Central memory CD4-positive, alpha-beta T cell (primary cell): Measurements from ENCODE around the gene POLE2.
A peak's percentile ranks its signal among the peaks of the same experiment; 100 is the strongest.
"Not testable (repeated sequence)": the region's sequence is repeated elsewhere in the genome, so short reads cannot be mapped to it uniquely, and the experiment has no call there.

Experiments
- DNase-seq: peaks from one replicate; pipeline ENCODE4 v3.0.0; 2022

POLE2 gene

GRCh38 chr14:49619273-49619672, 68.7 kb downstream of the POLE2 start:
- not testable (repeated sequence) for DNase-seq

GRCh38 chr14:49617852-49618519, 70.0 kb downstream of the POLE2 start:
- DNase-seq: no peak

- no peak for DNase-seq
Observed at GRCh38 chr14:49615776-49616175, 72.2 kb downstream of the POLE2 start.

- no peak for DNase-seq
Observed at GRCh38 chr14:49614196-49614595, 73.8 kb downstream of the POLE2 start.

GRCh38 chr14:49612671-49613070, 75.3 kb downstream of the POLE2 start:
- DNase-seq: no peak

- DNase-seq: no peak
Observed at GRCh38 chr14:49612251-49612650, 75.8 kb downstream of the POLE2 start.

- DNase-seq: no peak
Observed at GRCh38 chr14:49607583-49607982, 80.4 kb downstream of the POLE2 start.

- DNase-seq: peak; percentile 86
Observed at GRCh38 chr14:49598485-49599300, 89.3 kb downstream of the POLE2 start, which contains the start of gene LRR1. TSS of gene LRR1 (plus strand) at chr14:49598940. CDS start at chr14:49599021, 81 bp downstream.

GRCh38 chr14:49598189-49598484, 89.9 kb downstream of the POLE2 start:
- no peak for DNase-seq

GRCh38 chr14:49594347-49595091, 93.5 kb downstream of the POLE2 start:
- DNase-seq: no peak
